HCT116 (cell line): Measurements from ENCODE around the gene PPP2R1B. TPM values are rescaled to one million over a fixed set of nuclear protein-coding genes. Genes with fewer than 3 reads are reported as not detected.

ENCODE experiments used
- ATAC-seq: fragments of 200-7000 bp; cut with Tn5 transposase; 2 replicates; pipeline ENCODE4 v1.9.1; 2020; ENCODE audit warnings: mild to moderate bottlenecking, moderate library complexity
- BruUV-seq: library from RNA; stranded (reverse); fragments of 400-500 nt; replicated peaks from 2 replicates; lab custom pipeline; 2021; lab: Mats Ljungman, UMichigan
- CTCF ChIA-PET: fragments of 300-600 bp; sonication (Branson Sonifier 250); formaldehyde crosslinking; loops from one replicate; lab custom pipeline; 2021; ENCODE audit warnings: antibody characterized with exemption; lab: Charles Lee
- POLR2A ChIA-PET: fragments of 300-600, 350-600 bp; sonication (Branson Sonifier 250); formaldehyde crosslinking; loops from one replicate; lab custom pipeline; 2021; ENCODE audit warnings: antibody characterized with exemption; lab: Charles Lee
- RAD21 ChIA-PET, 2 experiments: fragments of 300-600 bp; sonication (Branson Sonifier 250); formaldehyde crosslinking; loops; one replicate each; lab custom pipeline; 2023; ENCODE audit warnings: low total read pairs in 2 of 2; ENCODE audit not compliant: uncharacterized antibody in 2 of 2, unreplicated experiment in 2 of 2, low non-redundant PET in 1 of 2; lab: Charles Lee
- DNase-seq: peaks from one replicate; pipeline ENCODE4 v3.0.0-alpha.2; 2010; ENCODE audit warnings: low read depth, low spot score
- H2AFZ ChIP-seq: fragments of 200-600 bp; shearing (Covaris generic), sonication (generic); 2 replicates; pipeline ENCODE4 v1.6.1; 2017; ENCODE audit warnings: low read depth, mixed run types, mixed read lengths, antibody characterized with exemption, low read length; ENCODE audit not compliant: poor library complexity, severe bottlenecking
- H3K27ac ChIP-seq: 2 replicates; pipeline ENCODE4 v1.5.1; 2012; ENCODE audit warnings: low read depth, low read length
- H3K27me3 ChIP-seq: fragments of 200-600 bp; sonication (generic); 2 replicates; pipeline ENCODE4 v1.6.1; 2016; ENCODE audit warnings: mixed run types, low read length, mixed read lengths; ENCODE audit not compliant: insufficient read depth
- H3K36me3 ChIP-seq, 2 experiments: fragments of 200-500 bp in 1 of 2; fragments of 200-600 bp in 1 of 2; sonication (Bioruptor generic) in 1 of 2; sonication (generic) in 1 of 2; 2 replicates each; pipeline versions ENCODE4 v1.5.1 to v1.6.1; 2014 to 2016; ENCODE audit warnings: low read length in 2 of 2, inconsistent platforms in 1 of 2, mixed read lengths in 1 of 2, mixed run types in 1 of 2; ENCODE audit not compliant: insufficient read depth in 2 of 2, control insufficient read depth in 1 of 2
- H3K4me1 ChIP-seq, 2 experiments: fragments of 200-600 bp in 1 of 2; sonication (generic) in 1 of 2; 2 replicates each; pipeline versions ENCODE4 v1.5.1 to v1.6.1; 2012 to 2017; ENCODE audit warnings: low read length in 2 of 2, inconsistent platforms in 1 of 2, mild to moderate bottlenecking in 1 of 2, mixed read lengths in 1 of 2, mixed run types in 1 of 2, moderate library complexity in 1 of 2; ENCODE audit not compliant: insufficient read depth in 2 of 2, control insufficient read depth in 1 of 2
- H3K4me2 ChIP-seq: fragments of 200-600 bp; sonication (generic); 2 replicates; pipeline ENCODE4 v1.6.1; 2017; ENCODE audit warnings: mixed run types, low read length, mixed read lengths
- H3K4me3 ChIP-seq, 2 experiments: fragments of 200-600 bp in 1 of 2; sonication (generic) in 1 of 2; replicated peaks in 1 of 2; 2 replicates each; pipeline ENCODE4 v1.5.1; 2011 to 2016; ENCODE audit warnings: low read length in 2 of 2, control low read depth in 1 of 2, low read depth in 1 of 2, mild to moderate bottlenecking in 1 of 2, mixed read lengths in 1 of 2, mixed run types in 1 of 2
- H3K79me2 ChIP-seq: fragments of 200-600 bp; sonication (generic); 2 replicates; pipeline ENCODE4 v1.6.1; 2017; ENCODE audit warnings: mild to moderate bottlenecking, mixed run types, low read length, moderate library complexity, mixed read lengths; ENCODE audit not compliant: insufficient read depth
- H3K9ac ChIP-seq: fragments of 200-600 bp; sonication (generic); 2 replicates; pipeline ENCODE4 v1.6.1; 2016; ENCODE audit warnings: low read length, mixed read lengths
- H3K9me2 ChIP-seq: fragments of 200-600 bp; sonication (generic), shearing (Covaris generic); 2 replicates; pipeline ENCODE4 v1.6.1; 2017; ENCODE audit warnings: mixed run types, mild to moderate bottlenecking, moderate library complexity; ENCODE audit not compliant: insufficient read depth
- H3K9me3 ChIP-seq, 2 experiments: fragments of 200-500 bp in 1 of 2; fragments of 200-600 bp in 1 of 2; sonication (Bioruptor generic) in 1 of 2; sonication (generic) in 1 of 2; 2 replicates each; pipeline ENCODE4 v1.6.1; 2014 to 2017; ENCODE audit warnings: low read length in 2 of 2, mixed read lengths in 2 of 2, inconsistent platforms in 1 of 2, low read depth in 1 of 2, mild to moderate bottlenecking in 1 of 2, mixed run types in 1 of 2, moderate library complexity in 1 of 2; ENCODE audit not compliant: control insufficient read depth in 1 of 2, insufficient read depth in 1 of 2
- H4K20me1 ChIP-seq: fragments of 200-600 bp; sonication (generic), shearing (Covaris generic); 2 replicates; pipeline ENCODE4 v1.6.1; 2017; ENCODE audit warnings: mixed run types, mild to moderate bottlenecking, moderate library complexity; ENCODE audit not compliant: insufficient read depth
- CBX3 ChIP-seq: IDR thresholded peaks from 2 replicates; pipeline ENCODE4 v1.6.1; 2012; ENCODE audit warnings: low read depth
- CEBPB ChIP-seq: IDR thresholded peaks from 2 replicates; pipeline ENCODE4 v1.6.1; 2012; ENCODE audit warnings: low read depth
- EGR1 ChIP-seq: IDR thresholded peaks from 2 replicates; pipeline ENCODE4 v1.6.1; 2012; ENCODE audit warnings: low read depth
- ELF1 ChIP-seq: IDR thresholded peaks from 2 replicates; pipeline ENCODE4 v1.6.1; 2012; ENCODE audit warnings: low read depth, borderline replicate concordance
- EZH2phosphoT487 ChIP-seq: fragments of 200-600 bp; IDR thresholded peaks from 2 replicates; pipeline ENCODE4 v1.6.1; 2018; ENCODE audit warnings: antibody characterized with exemption, borderline replicate concordance
- FOSL1 ChIP-seq: IDR thresholded peaks from 2 replicates; pipeline ENCODE4 v1.6.1; 2012; ENCODE audit warnings: low read depth
- JUND ChIP-seq: IDR thresholded peaks from 2 replicates; pipeline ENCODE4 v1.6.1; 2012
- MAX ChIP-seq: IDR thresholded peaks from 2 replicates; pipeline ENCODE4 v1.6.1; 2012
- POLR2A ChIP-seq: IDR thresholded peaks from 2 replicates; pipeline ENCODE4 v1.7.0; 2011; ENCODE audit warnings: borderline replicate concordance; ENCODE audit not compliant: insufficient read depth, insufficient read length; ENCODE audit errors: extremely low read depth
- REST ChIP-seq: IDR thresholded peaks from 2 replicates; pipeline ENCODE4 v1.6.1; 2012; ENCODE audit warnings: low read depth
- SP1 ChIP-seq: IDR thresholded peaks from 2 replicates; pipeline ENCODE4 v1.6.1; 2012; ENCODE audit warnings: low read depth
- SRF ChIP-seq: IDR thresholded peaks from 2 replicates; pipeline ENCODE4 v1.6.1; 2012; ENCODE audit warnings: low read depth
- TCF7L2 ChIP-seq: IDR thresholded peaks from 2 replicates; pipeline ENCODE4 v1.7.0; 2011; ENCODE audit warnings: borderline replicate concordance, inconsistent platforms; ENCODE audit not compliant: insufficient read depth, insufficient read length; ENCODE audit errors: extremely low read depth
- YY1 ChIP-seq: IDR thresholded peaks from 2 replicates; pipeline ENCODE4 v1.6.1; 2011; ENCODE audit warnings: low read length, low read depth, moderate library complexity, mild to moderate bottlenecking; ENCODE audit not compliant: insufficient replicate concordance; ENCODE audit errors: extremely low read depth
- ZFX ChIP-seq: fragments of 450-650 bp; IDR thresholded peaks from 2 replicates; pipeline ENCODE4 v1.6.1; 2017
- ZNF274 ChIP-seq: fragments of 200-500 bp; sonication (Bioruptor generic); IDR thresholded peaks from 2 replicates; pipeline ENCODE4 v1.6.1; 2014; ENCODE audit warnings: mild to moderate bottlenecking, low read depth, low read length, inconsistent platforms
- intact Hi-C: fragments of 100-400 bp; cut with micrococcal nuclease; formaldehyde crosslinking; loops from 2 replicates; pipeline ENCODE4 v1.10.0; 2022
- total RNA-seq: library from RNA; stranded (reverse); gene quantifications from one replicate; pipeline ENCODE4 v1.2.1, GENCODE V29; 2021; ENCODE audit not compliant: unreplicated experiment

PPP2R1B gene
- total RNA-seq, 1 experiment from 2014 or later: 24.9 TPM

- intact Hi-C loops: no loop called here
- no TSS peak for BruUV-seq
- Histone ChIP-seq H4K20me1 (no peaks in the 10 kb centered on the region), H3K36me3 (peaks cover 15 to 19% of the 10 kb centered on the region in 2 experiments), H3K4me1 (no peaks in the 10 kb centered on the region), H3K9me3 (no peaks in the 10 kb centered on the region), H3K4me2 (no peak overlapping the region), H3K9ac (no peak overlapping the region), H2AFZ (no peak overlapping the region), H3K9me2 (no peaks in the 10 kb centered on the region), H3K27ac (no peak overlapping the region), H3K4me3 (no peak overlapping the region), H3K27me3 (no peaks in the 10 kb centered on the region), H3K79me2 (no peaks in the 10 kb centered on the region)
- ATAC-seq: no peak
- DNase-seq: no peak
- no peak for TF ChIP-seq EGR1
- TF ChIP-seq REST: no peak
- TF ChIP-seq SP1: no peak
- TF ChIP-seq SRF: no peak
- no peak for TF ChIP-seq YY1
- no peak for TF ChIP-seq MAX
- TF ChIP-seq FOSL1: no peak
- TF ChIP-seq ELF1: no peak
- no peak for TF ChIP-seq ZFX
- no peak for TF ChIP-seq CBX3
- TF ChIP-seq POLR2A: no peak
- TF ChIP-seq JUND: no peak
- no peak for TF ChIP-seq ZNF274
- TF ChIP-seq CEBPB: no peak
- TF ChIP-seq EZH2phosphoT487: no peak
- no peak for TF ChIP-seq TCF7L2
- CTCF ChIA-PET: no interaction called here
- RAD21 ChIA-PET: no interaction called here
- POLR2A ChIA-PET: no interaction called here
Observed at GRCh38 chr11:111718859-111719258, 47.3 kb downstream of the PPP2R1B start.
